Activated T-cell treated with anti-CD3 and anti-CD28 coated beads, Interleukin-2, amount 50 U/mL, for 72 hours (primary cell): ENCODE measurements around the gene IL17RD. TPM values are rescaled to one million over a fixed set of nuclear protein-coding genes. Genes with fewer than 3 reads are reported as not detected.

Experiments used
- ATAC-seq, 2 donors: fragments of 150-1000 bp; cut with Tn5 transposase; replicated peaks in 1 of 2; 2 replicates each; pipeline ENCODE4 v1.10.0; 2021; ENCODE audit warnings: moderate library complexity in 2 of 2, mild to moderate bottlenecking in 1 of 2
- DNase-seq, 2 donors: peaks; one replicate each; pipeline ENCODE4 v3.0.0; 2021 to 2022; ENCODE audit warnings: mixed read lengths in 1 of 2
- H3K27ac Mint-ChIP-seq: one replicate; pipeline ENCODE4 v1.8.0; 2022; ENCODE audit warnings: mild to moderate bottlenecking, moderate library complexity, mixed read lengths
- H3K27me3 Mint-ChIP-seq: one replicate; pipeline ENCODE4 v1.8.0; 2022; ENCODE audit warnings: low read depth, mixed read lengths
- H3K36me3 Mint-ChIP-seq, 2 donors: one replicate each; pipeline ENCODE4 v1.8.0; 2022; ENCODE audit warnings: mixed read lengths in 2 of 2, mild to moderate bottlenecking in 1 of 2; ENCODE audit not compliant: insufficient read depth in 2 of 2
- H3K4me1 Mint-ChIP-seq: one replicate; pipeline ENCODE4 v1.8.0; 2022; ENCODE audit warnings: low read depth, mixed read lengths
- H3K4me3 Mint-ChIP-seq, 2 donors: one replicate each; pipeline ENCODE4 v1.8.0; 2022; ENCODE audit warnings: mild to moderate bottlenecking in 2 of 2, mixed read lengths in 2 of 2, moderate library complexity in 2 of 2
- H3K9me3 Mint-ChIP-seq, 2 donors: one replicate each; pipeline ENCODE4 v1.8.0; 2022; ENCODE audit warnings: mixed read lengths in 2 of 2
- total RNA-seq, 2 donors: library from RNA; stranded (reverse); gene quantifications; one replicate each; pipeline ENCODE4 v1.2.3, GENCODE V29; 2022

The IL17RD gene
- total RNA-seq, 2 donors from 2014 or later: 0.07 to 0.09 TPM

GRCh38 chr3:57077630-57078343 is 87.4 kb downstream of the IL17RD start:
- Mint-ChIP-seq H3K27ac (no peak overlapping the region), H3K4me1 (peaks cover 5% of the 10 kb centered on the region), H3K36me3 (no peaks in the 10 kb centered on the region), H3K4me3 (peak overlapping the region; percentile 63 to 81), H3K27me3 (peaks cover 59% of the 10 kb centered on the region), H3K9me3 (no peaks in the 10 kb centered on the region)
- DNase-seq (no peak), ATAC-seq (peak in 1 of 2 donors; percentile 10)

- Mint-ChIP-seq H3K9me3 (no peaks in the 10 kb centered on the region), H3K27ac (no peak overlapping the region), H3K4me3 (no peak overlapping the region), H3K36me3 (no peaks in the 10 kb centered on the region), H3K4me1 (peaks cover 5% of the 10 kb centered on the region), H3K27me3 (peaks cover 67% of the 10 kb centered on the region)
- no peak for ATAC-seq
- no peak for DNase-seq
These were observed 88.7 kb downstream of the IL17RD start for GRCh38 chr3:57076422-57076951.

- H3K36me3 Mint-ChIP-seq: no peaks in the 10 kb centered on the region
- no peaks in the 10 kb centered on the region for H3K9me3 Mint-ChIP-seq
- peaks cover 50% of the 10 kb centered on the region for H3K27me3 Mint-ChIP-seq
- DNase-seq: no peak
- no peak overlapping the region for H3K27ac Mint-ChIP-seq
- ATAC-seq: no peak
- H3K4me3 Mint-ChIP-seq: no peak overlapping the region
- H3K4me1 Mint-ChIP-seq: peaks cover 6% of the 10 kb centered on the region
These were observed 91.0 kb downstream of the IL17RD start for GRCh38 chr3:57074135-57074534.

DNA sequence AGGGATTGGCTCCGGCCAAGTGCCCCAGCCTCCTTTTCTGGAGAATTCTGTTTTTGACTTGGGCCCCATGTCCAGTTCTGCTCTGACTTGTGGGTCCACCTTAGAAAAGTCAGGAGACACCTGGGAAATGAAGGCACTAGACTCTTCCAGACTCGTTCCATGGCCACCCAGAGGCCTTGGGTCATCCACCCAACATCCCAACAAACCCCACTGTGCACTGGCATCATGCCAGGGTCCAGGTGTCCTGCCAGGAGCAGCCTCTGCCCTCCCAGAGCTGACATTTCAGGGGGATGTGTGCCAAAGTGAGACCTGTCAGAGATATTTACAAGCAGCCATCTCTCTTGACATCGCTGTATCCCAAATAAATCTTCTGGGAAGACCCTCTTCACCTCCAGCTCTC is 91.5 kb downstream of the IL17RD start:
- H3K9me3 Mint-ChIP-seq: no peaks in the 10 kb centered on the region
- H3K4me1 Mint-ChIP-seq: peaks cover 11% of the 10 kb centered on the region
- no peaks in the 10 kb centered on the region for H3K36me3 Mint-ChIP-seq
- no peak for ATAC-seq
- H3K4me3 Mint-ChIP-seq: no peak overlapping the region
- H3K27ac Mint-ChIP-seq: no peak overlapping the region
- no peak for DNase-seq
- peaks cover 50% of the 10 kb centered on the region for H3K27me3 Mint-ChIP-seq

DNA sequence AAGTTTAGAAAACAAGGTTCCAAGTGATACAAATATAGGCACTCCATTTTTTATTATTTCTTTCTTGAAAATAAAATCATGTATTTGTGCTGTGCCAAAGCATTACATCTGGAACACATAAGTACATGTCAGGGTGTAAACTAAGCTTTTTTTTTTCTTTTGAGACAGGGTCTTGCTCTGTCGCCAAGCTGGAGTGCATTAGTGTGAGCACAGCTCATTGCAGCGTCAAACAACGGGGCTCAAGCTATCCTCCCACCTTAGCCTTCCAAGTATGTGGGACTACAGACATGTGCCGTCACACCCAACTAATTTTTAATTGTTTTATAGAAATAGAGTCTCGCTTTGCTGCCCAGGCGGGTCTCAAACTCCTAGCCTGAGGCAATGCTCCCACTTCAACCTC is 95.7 kb downstream of the IL17RD start:
- no peaks in the 10 kb centered on the region for H3K36me3 Mint-ChIP-seq
- no peak overlapping the region for H3K4me3 Mint-ChIP-seq
- peaks cover 12% of the 10 kb centered on the region for H3K27me3 Mint-ChIP-seq
- no peak for DNase-seq
- ATAC-seq: no peak
- peaks cover 9% of the 10 kb centered on the region for H3K4me1 Mint-ChIP-seq
- no peaks in the 10 kb centered on the region for H3K9me3 Mint-ChIP-seq
- no peak overlapping the region for H3K27ac Mint-ChIP-seq

- peak; percentile 55 to 89 for ATAC-seq
These were observed 96.6 kb downstream of the IL17RD start for GRCh38 chr3:57068437-57069089.

DNA sequence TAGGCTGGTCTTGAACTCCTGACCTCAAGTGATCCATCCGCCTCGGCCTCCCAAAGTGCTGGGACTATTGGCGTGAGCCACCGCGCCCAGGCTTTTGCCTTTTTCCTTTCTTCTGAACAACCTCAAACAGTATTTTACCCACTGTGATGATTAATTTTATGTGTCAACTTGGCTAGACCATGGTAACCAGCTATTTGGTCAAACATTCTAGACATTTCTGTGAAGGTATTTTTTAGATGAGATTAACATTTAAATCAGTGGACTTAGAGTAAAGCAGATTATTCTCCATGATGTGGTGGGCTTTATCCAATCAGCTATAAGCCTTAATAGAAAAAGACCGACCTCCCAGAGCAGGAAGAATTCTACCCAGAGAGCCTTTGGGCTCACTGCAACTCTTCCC is 98.7 kb downstream of the IL17RD start:
- Mint-ChIP-seq H3K36me3 (no peaks in the 10 kb centered on the region), H3K27ac (no peak overlapping the region), H3K4me3 (no peak overlapping the region), H3K9me3 (no peaks in the 10 kb centered on the region), H3K4me1 (peaks cover 9% of the 10 kb centered on the region), H3K27me3 (no peaks in the 10 kb centered on the region)
- ATAC-seq (no peak), DNase-seq (no peak)

More at GRCh38 chr3:57068437-57069089, 96.6 kb downstream of the IL17RD start:
- Mint-ChIP-seq H3K27ac (no peak overlapping the region), H3K36me3 (no peaks in the 10 kb centered on the region), H3K4me3 (no peak overlapping the region), H3K27me3 (peaks cover 8% of the 10 kb centered on the region), H3K4me1 (peaks cover 9% of the 10 kb centered on the region), H3K9me3 (no peaks in the 10 kb centered on the region)
- DNase-seq: peak; percentile 7 to 29

- H3K4me1 Mint-ChIP-seq: peaks cover 9% of the 10 kb centered on the region
- no peaks in the 10 kb centered on the region for H3K27me3 Mint-ChIP-seq
- H3K4me3 Mint-ChIP-seq: no peak overlapping the region
- ATAC-seq (no peak), DNase-seq (no peak)
- H3K36me3 Mint-ChIP-seq: no peaks in the 10 kb centered on the region
- no peak overlapping the region for H3K27ac Mint-ChIP-seq
- H3K9me3 Mint-ChIP-seq: no peaks in the 10 kb centered on the region
These were observed 99.6 kb downstream of the IL17RD start for GRCh38 chr3:57065588-57065987.

DNA sequence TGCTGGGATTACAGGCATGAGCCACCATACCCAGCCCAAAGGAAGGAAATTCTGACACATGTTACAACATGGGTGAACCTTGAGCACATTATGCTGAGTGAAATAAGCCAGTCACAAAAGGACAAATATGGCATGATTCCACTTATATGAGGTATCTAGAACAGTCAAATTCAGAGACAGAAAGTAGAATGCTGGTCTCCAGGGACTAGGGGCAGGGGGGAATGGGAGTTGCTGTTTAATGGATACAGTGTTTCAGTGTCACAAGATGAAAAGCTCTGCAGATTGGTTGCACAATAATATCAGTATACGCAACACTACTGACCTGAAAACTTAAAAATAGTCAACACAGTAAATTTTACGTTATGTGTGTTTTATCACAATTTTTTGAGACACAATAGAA is 100.6 kb downstream of the IL17RD start:
- DNase-seq: no peak
- ATAC-seq: no peak
- no peak overlapping the region for H3K4me3 Mint-ChIP-seq
- H3K36me3 Mint-ChIP-seq: no peaks in the 10 kb centered on the region
- H3K27me3 Mint-ChIP-seq: no peaks in the 10 kb centered on the region
- peaks cover 9% of the 10 kb centered on the region for H3K4me1 Mint-ChIP-seq
- no peak overlapping the region for H3K27ac Mint-ChIP-seq
- no peaks in the 10 kb centered on the region for H3K9me3 Mint-ChIP-seq

- ATAC-seq: no peak
- DNase-seq: no peak
- no peaks in the 10 kb centered on the region for H3K36me3 Mint-ChIP-seq
- no peaks in the 10 kb centered on the region for H3K27me3 Mint-ChIP-seq
- no peak overlapping the region for H3K27ac Mint-ChIP-seq
- peaks cover 7% of the 10 kb centered on the region for H3K4me1 Mint-ChIP-seq
- H3K9me3 Mint-ChIP-seq: no peaks in the 10 kb centered on the region
- no peak overlapping the region for H3K4me3 Mint-ChIP-seq
These were observed 101.2 kb downstream of the IL17RD start for GRCh38 chr3:57064001-57064400.

DNA sequence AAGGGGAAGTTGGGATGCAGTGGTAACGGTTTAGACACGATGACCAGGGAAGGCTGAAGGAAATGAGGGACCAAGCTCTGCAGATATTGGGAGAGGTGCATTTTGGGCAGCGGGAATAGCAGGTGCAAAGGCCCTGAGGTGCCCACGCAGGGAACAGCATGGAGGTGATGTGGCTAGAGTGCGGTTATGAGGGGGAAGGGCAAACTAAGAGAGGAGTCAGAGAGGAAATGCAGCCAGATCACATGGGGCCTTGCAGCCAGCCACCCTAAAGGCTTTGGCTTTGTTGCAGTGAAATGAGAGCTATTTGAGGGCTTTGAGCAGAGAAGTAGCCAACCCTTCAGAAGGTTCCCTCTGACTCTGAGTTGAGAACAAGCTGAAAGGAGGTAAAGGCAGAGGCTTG is 102.1 kb downstream of the IL17RD start:
- ATAC-seq (no peak), DNase-seq (no peak)
- Mint-ChIP-seq H3K4me1 (no peaks in the 10 kb centered on the region), H3K36me3 (no peaks in the 10 kb centered on the region), H3K9me3 (no peaks in the 10 kb centered on the region), H3K27ac (no peak overlapping the region), H3K27me3 (no peaks in the 10 kb centered on the region), H3K4me3 (no peak overlapping the region)

DNA sequence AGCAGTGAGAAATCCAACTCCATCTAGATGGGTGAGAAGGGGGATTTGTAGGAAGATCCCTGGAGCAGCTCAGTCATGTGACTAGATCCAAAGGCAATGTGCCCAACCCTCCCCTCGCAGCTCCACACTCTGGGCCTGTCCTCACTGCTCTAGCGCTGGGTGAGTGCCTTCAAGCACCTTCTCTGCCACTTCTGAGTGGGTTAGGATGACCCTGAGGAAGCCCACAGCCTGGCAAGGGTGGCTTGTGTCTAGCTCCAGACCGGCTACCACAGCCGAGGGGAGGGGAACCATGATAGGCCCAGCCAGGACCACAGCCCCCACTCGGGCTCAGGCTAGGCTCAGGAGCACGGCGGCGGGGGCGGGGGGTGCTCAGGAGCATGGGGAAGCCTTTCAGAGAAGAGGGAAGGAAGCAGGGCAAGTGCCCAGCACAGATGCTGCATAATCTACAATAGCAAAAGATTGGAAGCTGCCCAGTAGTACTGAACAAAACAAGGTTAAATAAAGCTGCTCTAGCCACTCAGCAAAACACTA is 103.0 kb downstream of the IL17RD start:
- no peak for ATAC-seq
- Mint-ChIP-seq H3K9me3 (no peaks in the 10 kb centered on the region), H3K36me3 (no peaks in the 10 kb centered on the region), H3K27me3 (no peaks in the 10 kb centered on the region), H3K4me3 (no peak overlapping the region), H3K27ac (no peak overlapping the region), H3K4me1 (no peaks in the 10 kb centered on the region)
- DNase-seq: no peak

GRCh38 chr3:57061556-57061955 is 103.6 kb downstream of the IL17RD start:
- ATAC-seq (no peak), DNase-seq (no peak)
- Mint-ChIP-seq H3K9me3 (no peaks in the 10 kb centered on the region), H3K4me3 (no peak overlapping the region), H3K36me3 (no peaks in the 10 kb centered on the region), H3K4me1 (no peaks in the 10 kb centered on the region), H3K27me3 (no peaks in the 10 kb centered on the region), H3K27ac (no peak overlapping the region)
